C1 segment of cervical spinal cord (tissue), 14 donors: ENCODE results near the gene E2F6.
A peak's percentile ranks its signal among the peaks of the same experiment; 100 is the strongest.

Experiments
- DNase-seq, 14 donors: peaks; one replicate each; lab custom pipeline; 2025; lab: John Stamatoyannopoulos, UW

The E2F6 gene

DNA sequence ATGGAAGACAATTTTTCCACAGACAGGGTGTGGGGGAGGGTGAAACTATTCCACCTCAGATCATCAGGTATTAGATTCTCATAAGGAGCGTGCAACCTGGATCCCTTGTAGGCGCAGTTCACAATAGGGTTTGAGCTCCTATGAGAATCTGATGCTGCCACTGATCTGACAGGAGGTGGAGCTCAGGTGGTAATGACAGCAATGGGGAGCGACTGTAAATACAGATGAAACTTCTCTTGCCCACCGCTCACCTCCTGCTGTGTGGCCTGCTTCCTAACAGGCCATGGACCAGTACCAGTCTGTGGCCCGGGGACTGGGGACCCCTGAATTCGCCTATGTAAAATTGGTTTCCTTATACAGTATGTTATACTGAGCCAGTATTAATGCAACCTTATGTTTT, 27.3 kb upstream of the E2F6 start:
- DNase-seq, result no peak

DNA sequence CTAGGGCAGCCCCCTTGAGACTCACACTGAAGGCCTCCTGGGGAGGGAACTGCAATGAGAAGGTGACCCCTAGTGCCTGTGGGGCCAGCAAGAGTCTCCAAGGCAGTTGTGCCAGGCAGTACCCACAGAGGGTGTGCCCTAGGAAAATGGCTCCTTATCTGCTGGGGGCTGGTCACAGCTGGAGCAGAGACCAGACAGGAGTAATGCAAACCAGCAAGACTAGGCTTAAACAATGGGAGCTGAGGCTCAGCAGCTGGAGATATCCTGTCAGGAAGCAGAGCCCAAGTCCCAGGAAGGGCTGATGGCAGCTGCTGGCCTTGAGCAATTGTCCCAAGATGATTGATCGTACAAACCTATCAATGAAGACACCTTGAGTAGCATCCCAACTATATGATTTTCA, 26.8 kb upstream of the E2F6 start:
- no peak for DNase-seq

- DNase-seq, result no peak
These were observed 26.3 kb upstream of the E2F6 start for GRCh38 chr2:11492244-11492643.

- no peak for DNase-seq
These were observed 25.5 kb upstream of the E2F6 start for GRCh38 chr2:11491348-11491933.

DNA sequence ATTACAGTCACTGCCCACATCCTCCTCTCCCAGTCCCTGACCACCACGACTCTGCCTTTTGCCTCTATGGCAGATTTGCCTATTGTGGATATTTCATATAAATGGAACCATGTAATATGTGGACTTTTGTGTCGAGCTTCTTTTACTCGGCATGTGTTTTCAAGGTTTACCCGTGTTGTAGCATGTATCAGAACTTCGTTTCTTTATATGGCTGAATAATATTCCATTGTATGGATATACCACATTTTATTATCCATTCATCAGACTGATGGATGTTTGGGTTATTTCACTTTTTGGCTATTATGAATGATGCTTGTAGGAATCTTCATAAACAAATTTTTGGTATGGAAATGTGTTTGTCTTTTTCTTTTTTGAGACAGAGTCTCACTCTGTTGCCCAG, 24.2 kb upstream of the E2F6 start:
- DNase-seq, result no peak

DNA sequence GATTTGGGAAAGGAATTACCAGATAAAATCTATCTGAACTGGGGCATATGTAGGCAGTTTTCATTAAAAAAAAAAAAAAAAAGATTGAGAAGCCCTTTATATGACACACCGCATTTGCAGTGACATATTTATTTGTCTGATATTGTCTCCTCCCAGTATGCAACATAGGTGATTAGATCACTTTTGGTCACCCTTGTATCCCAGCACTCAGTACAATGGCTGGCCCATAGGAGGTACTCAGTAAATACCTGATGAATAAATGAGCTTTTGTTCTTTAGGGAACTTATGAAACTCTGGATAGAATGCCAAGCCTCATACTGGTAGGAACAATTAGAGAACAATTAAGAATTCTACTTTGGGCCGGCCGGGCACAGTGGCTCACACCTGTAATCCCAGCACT, 22.8 kb upstream of the E2F6 start:
- no peak for DNase-seq

GRCh38 chr2:11483806-11484617, 18.1 kb upstream of the E2F6 start:
- no peak for DNase-seq

GRCh38 chr2:11482473-11483035, 16.6 kb upstream of the E2F6 start:
- DNase-seq, result peak in 4 of 14 donors; percentile 15 to 66 (median 50)

- DNase-seq, result peak in 1 of 14 donors; percentile 12
These were observed 16.0 kb upstream of the E2F6 start for GRCh38 chr2:11481789-11482472.

GRCh38 chr2:11481426-11481788, 15.4 kb upstream of the E2F6 start:
- DNase-seq, result no peak

- no peak for DNase-seq
These were observed 14.9 kb upstream of the E2F6 start for GRCh38 chr2:11480859-11481258.

- DNase-seq, result no peak
These were observed 14.4 kb upstream of the E2F6 start for GRCh38 chr2:11480406-11480805.

GRCh38 chr2:11478899-11479605, 13.1 kb upstream of the E2F6 start:
- no peak for DNase-seq

DNA sequence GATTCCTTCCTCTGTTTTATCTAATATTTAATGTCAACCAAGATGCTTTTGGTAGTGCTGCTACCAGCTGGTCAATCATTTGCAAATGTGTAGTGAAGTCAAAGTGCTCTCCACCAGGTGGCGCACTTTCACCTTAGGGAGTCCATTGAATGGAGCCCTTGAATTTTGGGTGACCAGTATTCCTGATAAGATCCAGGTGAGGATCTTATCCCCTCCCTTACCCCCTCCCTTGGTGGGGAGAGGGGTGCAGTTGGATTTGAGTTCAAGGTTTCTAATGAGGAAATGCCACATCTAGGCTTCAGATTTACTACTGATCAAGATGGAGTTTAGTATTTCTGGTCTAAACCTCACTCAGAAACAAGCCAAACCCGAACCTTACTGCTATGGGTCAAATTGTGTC, 12.0 kb upstream of the E2F6 start:
- peak in 13 of 14 donors; percentile 24 to 89 (median 68) for DNase-seq

- no peak for DNase-seq
These were observed 7.9 kb upstream of the E2F6 start for GRCh38 chr2:11473659-11474433.

GRCh38 chr2:11467749-11468148, 1.8 kb upstream of the E2F6 start:
- DNase-seq, result no peak

DNA sequence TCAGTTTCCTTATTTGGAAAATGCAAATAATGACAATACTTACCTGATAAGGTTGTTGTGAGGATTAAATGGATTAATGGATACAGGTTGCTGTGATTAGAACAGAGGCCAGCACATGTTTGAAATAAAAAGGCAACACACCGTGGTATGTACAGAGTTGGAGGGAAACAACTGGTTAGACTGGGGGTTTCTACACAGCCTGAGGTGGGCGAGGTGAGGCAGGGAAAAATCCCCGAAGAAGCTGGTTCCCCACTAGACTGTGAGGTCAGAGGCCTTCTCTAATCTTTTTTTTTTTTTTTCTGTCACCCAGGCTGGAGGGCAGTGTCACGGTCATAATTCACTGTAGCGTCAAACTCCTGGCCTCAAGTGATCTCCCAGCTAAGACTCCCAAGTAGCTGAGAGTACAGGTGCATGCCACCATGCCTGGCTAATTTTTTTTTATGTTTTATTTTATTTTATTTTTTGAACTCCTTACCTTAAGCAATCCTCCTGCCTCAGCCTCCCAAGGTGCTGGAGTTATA, 1.2 kb upstream of the E2F6 start:
- DNase-seq, result no peak

GRCh38 chr2:11466307-11467128, 557 bp upstream of the E2F6 start:
- no peak for DNase-seq

DNA sequence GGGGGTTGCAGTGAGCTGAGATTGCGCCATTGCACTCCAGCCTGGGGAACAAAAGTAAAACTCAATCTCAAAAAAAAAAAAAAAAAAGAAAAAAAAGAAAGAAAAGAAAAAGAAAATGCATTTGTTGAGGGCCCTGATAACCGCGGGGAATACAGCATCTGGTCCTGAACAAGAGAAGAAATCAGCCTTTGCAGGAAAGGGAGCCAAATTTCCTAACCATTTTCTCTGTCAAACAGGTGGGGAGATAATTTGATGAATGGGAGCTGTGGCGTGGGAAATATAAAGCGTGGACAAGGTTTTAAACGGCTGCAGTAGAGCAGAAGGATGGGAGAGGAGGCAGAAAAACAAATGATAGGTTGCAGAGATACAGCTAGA, 864 bp downstream of the E2F6 start:
- DNase-seq, result no peak

- no peak for DNase-seq
These were observed 6.1 kb downstream of the E2F6 start for GRCh38 chr2:11459816-11460215.
